Liver (tissue), 3 donors: ENCODE measurements around the gene ENGASE.

Experiments
- CTCF ChIP-seq: fragments of 150-350 bp; IDR thresholded peaks from 2 replicates; pipeline ENCODE4 v1.5.1; 2017; ENCODE audit warnings: improper control_type of control experiment, low read depth, low read length; ENCODE audit not compliant: missing input control
- EGR1 ChIP-seq, 2 donors: IDR thresholded peaks; 2 replicates each; pipeline ENCODE4 v1.6.1; 2016 to 2018; ENCODE audit warnings: antibody characterized with exemption in 2 of 2, low read depth in 2 of 2
- FOXA1 ChIP-seq: IDR thresholded peaks from 2 replicates; pipeline ENCODE4 v1.6.1; 2016; ENCODE audit warnings: antibody characterized with exemption
- GABPA ChIP-seq, 2 donors: IDR thresholded peaks in 1 of 2; conservative IDR thresholded peaks in 1 of 2; 2 replicates each; pipeline ENCODE4 v1.6.1; 2016; ENCODE audit warnings: antibody characterized with exemption in 2 of 2, mild to moderate bottlenecking in 1 of 2, moderate library complexity in 1 of 2
- JUND ChIP-seq, 2 donors: IDR thresholded peaks; 2 replicates each; pipeline ENCODE4 v1.6.1; 2016; ENCODE audit warnings: antibody characterized with exemption in 2 of 2
- MAX ChIP-seq: IDR thresholded peaks from 2 replicates; pipeline ENCODE4 v1.6.1; 2016; ENCODE audit warnings: antibody characterized with exemption
- RAD21 ChIP-seq, 2 donors: IDR thresholded peaks; 2 replicates each; pipeline ENCODE4 v1.6.1; 2016; ENCODE audit warnings: antibody characterized with exemption in 2 of 2, mild to moderate bottlenecking in 2 of 2
- REST ChIP-seq: IDR thresholded peaks from 2 replicates; pipeline ENCODE4 v1.6.1; 2016; ENCODE audit warnings: antibody characterized with exemption, mild to moderate bottlenecking
- SP1 ChIP-seq: IDR thresholded peaks from 2 replicates; pipeline ENCODE4 v1.6.1; 2018; ENCODE audit warnings: antibody characterized with exemption, mild to moderate bottlenecking
- TAF1 ChIP-seq: conservative IDR thresholded peaks from 2 replicates; pipeline ENCODE4 v1.6.1; 2016; ENCODE audit warnings: antibody characterized with exemption, mild to moderate bottlenecking
- YY1 ChIP-seq: IDR thresholded peaks from 2 replicates; pipeline ENCODE4 v1.6.1; 2016; ENCODE audit warnings: antibody characterized with exemption, mild to moderate bottlenecking
- ZBTB33 ChIP-seq: IDR thresholded peaks from 2 replicates; pipeline ENCODE4 v1.6.1; 2016; ENCODE audit warnings: antibody characterized with exemption
- donor health status: healthy.
- donor health status: healthy.

- no peak for TF ChIP-seq CTCF
- TF ChIP-seq GABPA (IDR thresholded peaks at IDR 0.05 in 1 of 2, conservative IDR thresholded peaks at IDR 0.05 in 1 of 2): no peak
- no peak for TF ChIP-seq ZBTB33
- TF ChIP-seq SP1: no peak
- no peak for TF ChIP-seq MAX
- no peak for TF ChIP-seq TAF1
- TF ChIP-seq RAD21 (IDR thresholded peaks at IDR 0.05): no peak
- no peak for TF ChIP-seq FOXA1
- TF ChIP-seq YY1: no peak
- no peak for TF ChIP-seq JUND (IDR thresholded peaks at IDR 0.05)
- no peak for TF ChIP-seq REST
- TF ChIP-seq EGR1 (IDR thresholded peaks at IDR 0.05; ENCODE audit: low read depth in 2 of 2): no peak
Measured at GRCh38 chr17:79041723-79042420, 32.8 kb upstream of the ENGASE start.
